ENCODE data around the gene WDFY4.

WDFY4 gene

DNA sequence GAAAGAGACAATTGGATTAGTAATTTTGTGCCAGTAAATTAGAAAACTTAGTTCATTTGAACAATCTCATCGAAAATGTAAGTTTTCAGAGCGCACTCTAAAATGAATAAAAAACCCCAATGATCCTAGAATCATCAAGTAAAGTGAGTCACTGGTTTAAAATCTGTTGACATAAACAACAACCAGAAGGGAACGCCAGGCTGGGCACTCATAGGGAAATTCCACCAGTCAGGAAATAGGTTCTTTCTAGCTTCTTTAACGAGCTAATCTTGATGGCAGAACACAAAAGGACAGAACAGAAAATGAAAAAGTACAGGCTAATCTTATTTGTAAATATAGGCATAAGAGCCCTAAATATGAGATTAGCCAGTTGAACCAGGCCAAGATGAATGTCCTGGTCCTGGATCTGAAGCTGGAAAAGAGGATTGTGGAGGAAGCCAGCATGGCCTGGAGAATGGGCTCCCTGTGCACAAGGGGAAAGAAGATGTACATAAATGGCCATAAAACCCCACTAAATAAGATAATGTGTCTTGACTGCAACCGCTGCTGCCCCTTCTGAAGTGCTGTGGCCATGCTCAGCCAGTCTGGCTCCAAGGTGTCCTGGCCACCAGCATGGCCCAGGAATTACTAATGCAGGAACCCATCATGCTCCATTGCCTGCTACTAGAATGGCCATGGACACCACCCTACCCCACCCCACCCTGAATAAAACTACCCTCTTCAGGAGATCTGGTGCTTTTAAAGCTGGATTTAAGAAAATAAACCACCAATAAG, 114.0 kb downstream of the WDFY4 start:
- no peak overlapping the region for H3K9ac ChIP-seq (ENCODE audit: low read depth, low read length)
- H3K27me3 ChIP-seq (ENCODE audit: control insufficient read depth, insufficient read depth, low read length) = no peaks in the 10 kb centered on the region
- H3K9me3 ChIP-seq (ENCODE audit: control insufficient read depth, insufficient read depth, low read length) = no peaks in the 10 kb centered on the region
- no peak overlapping the region for H3K4me3 ChIP-seq (ENCODE audit: low read depth, low read length)
- H3K4me1 ChIP-seq (ENCODE audit: control insufficient read depth, insufficient read depth, low read length) = no peaks in the 10 kb centered on the region
- H3K36me3 ChIP-seq (ENCODE audit: control insufficient read depth, insufficient read depth, low read length) = no peaks in the 10 kb centered on the region

DNA sequence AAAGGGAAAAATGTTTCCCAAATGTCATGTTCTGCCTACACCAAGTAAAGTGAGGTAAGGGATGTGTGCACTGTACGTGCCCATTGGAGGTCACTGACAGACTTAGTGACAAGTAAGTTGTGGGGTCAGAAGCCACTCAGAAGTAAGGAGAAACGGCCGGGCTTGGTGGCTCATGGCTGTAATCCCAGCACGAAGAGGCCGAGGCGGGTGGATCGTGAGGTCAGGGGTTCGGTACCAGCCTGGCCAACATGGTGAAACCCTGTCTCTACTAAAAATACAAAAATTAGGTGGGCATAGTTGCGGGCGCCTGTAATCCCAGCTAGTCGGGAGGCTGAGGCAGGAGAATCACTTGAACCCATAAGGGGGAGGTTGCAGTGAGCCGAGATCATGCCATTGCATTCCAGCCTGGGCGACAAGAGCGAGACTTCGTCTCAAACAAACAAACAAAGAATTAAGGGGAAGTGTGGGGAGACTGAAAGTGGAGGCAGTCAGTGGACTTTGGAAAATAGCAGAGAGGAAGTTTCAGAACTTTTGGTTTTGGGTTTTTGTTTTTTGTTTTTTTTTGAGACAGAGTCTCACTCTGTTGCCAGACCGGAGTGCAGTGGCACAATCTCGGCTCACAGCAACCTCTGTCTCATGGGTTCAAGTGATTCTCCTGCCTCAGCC, 114.8 kb downstream of the WDFY4 start:
- no peaks in the 10 kb centered on the region for H3K9me3 ChIP-seq (ENCODE audit: control insufficient read depth, insufficient read depth, low read length)
- H3K9ac ChIP-seq (ENCODE audit: low read depth, low read length) = no peak overlapping the region
- no peaks in the 10 kb centered on the region for H3K27me3 ChIP-seq (ENCODE audit: control insufficient read depth, insufficient read depth, low read length)
- no peaks in the 10 kb centered on the region for H3K36me3 ChIP-seq (ENCODE audit: control insufficient read depth, insufficient read depth, low read length)
- no peaks in the 10 kb centered on the region for H3K4me1 ChIP-seq (ENCODE audit: control insufficient read depth, insufficient read depth, low read length)
- no peak overlapping the region for H3K4me3 ChIP-seq (ENCODE audit: low read depth, low read length)

DNA sequence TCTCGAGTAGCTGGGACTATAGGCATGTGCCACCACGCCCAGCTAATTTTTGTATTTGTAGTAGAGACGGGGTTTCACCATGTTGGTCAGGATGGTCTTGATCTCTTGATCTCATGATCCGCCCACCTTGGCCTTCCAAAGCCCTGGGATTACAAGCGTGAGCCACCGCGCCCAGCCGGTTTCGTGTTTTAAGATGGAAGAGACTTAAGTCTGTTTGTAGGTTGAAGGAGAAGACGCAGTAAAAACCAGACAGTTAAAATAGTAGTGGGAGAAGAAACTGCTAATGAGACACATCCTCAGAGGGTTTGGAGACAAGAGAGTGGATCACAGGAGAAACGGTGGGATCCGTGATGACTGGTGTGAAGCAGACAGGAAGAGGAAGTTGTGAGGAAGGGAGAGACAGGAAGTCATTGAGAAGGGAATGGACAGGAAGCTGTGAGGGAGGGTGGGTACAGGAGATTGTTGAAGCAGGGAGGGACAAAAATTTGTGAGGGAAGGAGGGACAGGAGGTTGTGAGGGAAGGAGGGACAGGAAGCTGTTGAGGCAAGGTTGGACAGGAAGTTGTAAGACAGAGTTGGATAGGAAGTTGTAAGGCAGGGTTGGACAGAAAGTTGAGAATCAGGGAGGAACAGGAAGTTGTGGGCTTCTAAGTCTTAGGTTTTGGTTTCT, 115.5 kb downstream of the WDFY4 start:
- H3K9ac ChIP-seq (ENCODE audit: low read depth, low read length) = no peak overlapping the region
- no peak overlapping the region for H3K4me3 ChIP-seq (ENCODE audit: low read depth, low read length)
- no peaks in the 10 kb centered on the region for H3K9me3 ChIP-seq (ENCODE audit: control insufficient read depth, insufficient read depth, low read length)
- no peaks in the 10 kb centered on the region for H3K4me1 ChIP-seq (ENCODE audit: control insufficient read depth, insufficient read depth, low read length)
- H3K36me3 ChIP-seq (ENCODE audit: control insufficient read depth, insufficient read depth, low read length) = no peaks in the 10 kb centered on the region
- no peaks in the 10 kb centered on the region for H3K27me3 ChIP-seq (ENCODE audit: control insufficient read depth, insufficient read depth, low read length)

DNA sequence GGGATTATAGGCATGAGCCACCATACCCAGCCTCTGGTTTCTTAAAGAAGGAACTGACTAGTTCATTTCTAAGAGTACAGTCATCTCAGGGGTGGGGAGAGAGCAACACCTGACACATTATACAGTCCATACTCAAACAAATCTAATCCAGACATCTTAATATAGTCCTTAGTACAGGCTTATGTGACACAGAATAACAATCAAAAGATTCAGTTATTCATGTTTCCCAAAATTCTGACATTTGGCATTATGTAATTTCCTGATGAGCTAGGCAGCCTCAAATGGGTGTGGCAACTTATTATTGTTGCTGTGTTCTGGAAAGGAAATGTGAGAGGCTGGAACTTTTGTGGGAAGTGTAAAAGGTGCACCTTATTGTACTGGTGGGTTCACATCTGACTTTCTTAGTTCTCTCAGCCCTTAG, 116.3 kb downstream of the WDFY4 start:
- Histone ChIP-seq H3K4me1 (ENCODE audit: control insufficient read depth, insufficient read depth, low read length) (no peaks in the 10 kb centered on the region), H3K27me3 (ENCODE audit: control insufficient read depth, insufficient read depth, low read length) (no peaks in the 10 kb centered on the region), H3K9me3 (ENCODE audit: control insufficient read depth, insufficient read depth, low read length) (no peaks in the 10 kb centered on the region), H3K9ac (ENCODE audit: low read depth, low read length) (no peak overlapping the region), H3K36me3 (ENCODE audit: control insufficient read depth, insufficient read depth, low read length) (no peaks in the 10 kb centered on the region), H3K4me3 (ENCODE audit: low read depth, low read length) (no peak overlapping the region)

DNA sequence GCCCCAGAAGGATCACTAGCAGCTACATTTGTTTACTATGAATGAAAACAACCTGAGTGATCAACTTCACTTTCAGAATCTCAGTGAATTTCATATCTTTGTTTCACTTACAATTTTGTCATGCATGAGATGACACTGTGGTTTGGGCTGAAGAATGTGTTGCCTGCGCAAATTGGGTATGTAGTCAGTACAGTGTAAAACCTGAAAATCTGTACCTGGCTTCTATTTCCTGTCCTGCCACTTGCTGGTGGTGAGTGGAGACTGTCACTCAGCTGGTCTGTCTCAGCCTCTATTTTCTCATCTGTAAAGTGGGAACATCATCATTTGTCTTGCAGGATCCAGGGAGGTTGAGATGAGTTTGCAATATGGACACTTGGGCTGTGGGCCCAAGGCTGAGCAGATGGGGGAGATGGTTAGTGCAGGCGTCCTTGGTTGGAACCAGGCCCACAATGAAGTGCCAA, 118.0 kb downstream of the WDFY4 start:
- H3K36me3 ChIP-seq (ENCODE audit: control insufficient read depth, insufficient read depth, low read length) = no peaks in the 10 kb centered on the region

DNA sequence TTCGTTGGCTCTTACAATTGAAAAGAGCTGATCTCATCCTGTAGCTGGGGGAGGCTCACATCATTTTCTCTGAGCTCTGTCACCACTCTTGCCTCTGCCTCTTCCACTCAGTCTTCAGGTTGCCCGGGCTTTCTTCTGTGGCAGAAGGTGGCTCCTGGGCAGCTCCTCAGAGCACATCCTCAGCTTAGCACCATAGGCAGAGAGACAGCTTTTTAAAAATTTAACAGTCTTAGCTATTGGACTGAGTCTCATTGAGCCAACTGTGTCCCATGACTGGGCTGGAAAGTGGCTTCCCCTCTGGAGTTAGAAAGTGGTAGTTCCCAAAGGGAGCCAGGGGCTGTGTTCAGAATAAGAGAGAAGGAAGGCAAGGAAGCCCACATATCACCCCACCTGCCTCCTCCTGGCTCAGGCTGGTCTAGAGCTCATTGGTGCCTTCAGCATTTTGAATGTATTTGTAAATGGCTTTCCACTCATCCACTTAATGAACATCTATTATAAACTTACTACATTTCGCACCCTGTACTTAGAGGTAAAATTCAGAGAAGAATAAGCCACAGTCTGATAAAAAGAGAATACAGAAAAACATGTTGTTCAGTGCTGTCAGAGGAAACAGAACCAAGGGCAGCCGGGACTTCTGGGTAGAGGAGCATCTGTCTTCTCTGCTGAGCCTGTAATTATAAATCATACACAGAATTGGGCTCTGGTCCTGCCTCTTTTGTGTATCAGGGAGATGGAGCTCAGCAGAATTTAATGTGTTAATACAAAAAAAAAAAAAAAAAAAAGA, 119.3 kb downstream of the WDFY4 start:
- Histone ChIP-seq H3K4me3 (ENCODE audit: low read depth, low read length) (no peak overlapping the region), H3K27me3 (ENCODE audit: control insufficient read depth, insufficient read depth, low read length) (no peaks in the 10 kb centered on the region), H3K9me3 (ENCODE audit: control insufficient read depth, insufficient read depth, low read length) (no peaks in the 10 kb centered on the region), H3K4me1 (ENCODE audit: control insufficient read depth, insufficient read depth, low read length) (no peaks in the 10 kb centered on the region), H3K9ac (ENCODE audit: low read depth, low read length) (no peak overlapping the region), H3K36me3 (ENCODE audit: control insufficient read depth, insufficient read depth, low read length) (no peaks in the 10 kb centered on the region)

More for the DNA sequence above, 118.0 kb downstream of the WDFY4 start:
- H3K27me3 ChIP-seq (ENCODE audit: control insufficient read depth, insufficient read depth, low read length) = no peaks in the 10 kb centered on the region
- no peaks in the 10 kb centered on the region for H3K9me3 ChIP-seq (ENCODE audit: control insufficient read depth, insufficient read depth, low read length)
- H3K4me3 ChIP-seq (ENCODE audit: low read depth, low read length) = no peak overlapping the region
- no peaks in the 10 kb centered on the region for H3K4me1 ChIP-seq (ENCODE audit: control insufficient read depth, insufficient read depth, low read length)
- H3K9ac ChIP-seq (ENCODE audit: low read depth, low read length) = no peak overlapping the region

DNA sequence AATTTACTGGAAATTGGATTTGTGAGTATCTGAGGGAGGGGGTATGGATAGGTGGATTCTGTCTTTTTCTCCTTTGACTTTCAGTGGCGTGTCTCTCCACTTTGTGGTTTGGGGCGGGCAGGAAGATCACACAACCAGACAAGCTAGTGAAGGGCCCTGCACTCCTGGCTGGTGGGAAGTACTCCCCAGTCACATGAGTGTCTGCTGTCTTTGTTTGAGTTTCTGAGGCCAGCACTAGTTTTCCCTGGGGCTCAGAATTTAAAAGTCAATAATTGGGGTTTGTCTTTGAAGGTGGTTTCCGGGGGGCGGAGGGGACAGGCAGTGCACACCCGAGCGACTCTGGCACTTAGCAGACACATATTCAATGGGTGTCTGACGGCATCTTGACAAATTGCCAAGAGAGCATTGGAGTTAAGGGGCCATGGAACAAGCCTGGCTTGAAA, 120.1 kb downstream of the WDFY4 start:
- no peaks in the 10 kb centered on the region for H3K9me3 ChIP-seq (ENCODE audit: control insufficient read depth, insufficient read depth, low read length)
- H3K36me3 ChIP-seq (ENCODE audit: control insufficient read depth, insufficient read depth, low read length) = no peaks in the 10 kb centered on the region
- no peaks in the 10 kb centered on the region for H3K27me3 ChIP-seq (ENCODE audit: control insufficient read depth, insufficient read depth, low read length)
- no peaks in the 10 kb centered on the region for H3K4me1 ChIP-seq (ENCODE audit: control insufficient read depth, insufficient read depth, low read length)
- H3K9ac ChIP-seq (ENCODE audit: low read depth, low read length) = no peak overlapping the region
- no peak overlapping the region for H3K4me3 ChIP-seq (ENCODE audit: low read depth, low read length)

DNA sequence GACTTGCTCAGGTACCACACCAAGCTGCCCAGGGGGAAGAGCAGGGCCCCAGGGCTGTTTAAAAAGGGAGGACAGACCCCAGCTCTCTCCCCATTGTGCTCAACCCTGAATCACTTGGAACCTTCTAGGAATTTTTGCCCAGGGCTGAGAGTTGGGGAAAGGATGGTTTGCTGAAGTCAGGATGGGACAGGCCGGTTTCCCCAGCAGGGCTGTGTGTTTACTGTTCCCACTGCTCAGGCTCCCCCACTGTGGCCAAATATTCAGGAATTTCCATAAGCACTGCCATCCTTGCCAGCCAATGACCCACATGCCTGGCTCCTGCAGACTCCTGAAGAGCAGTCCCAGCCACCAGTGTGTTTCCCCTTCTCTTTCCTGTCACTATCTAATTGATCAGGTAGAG, 120.7 kb downstream of the WDFY4 start:
- Histone ChIP-seq H3K4me3 (ENCODE audit: low read depth, low read length) (no peak overlapping the region), H3K36me3 (ENCODE audit: control insufficient read depth, insufficient read depth, low read length) (no peaks in the 10 kb centered on the region), H3K9me3 (ENCODE audit: control insufficient read depth, insufficient read depth, low read length) (no peaks in the 10 kb centered on the region), H3K4me1 (ENCODE audit: control insufficient read depth, insufficient read depth, low read length) (no peaks in the 10 kb centered on the region), H3K9ac (ENCODE audit: low read depth, low read length) (no peak overlapping the region), H3K27me3 (ENCODE audit: control insufficient read depth, insufficient read depth, low read length) (no peaks in the 10 kb centered on the region)

DNA sequence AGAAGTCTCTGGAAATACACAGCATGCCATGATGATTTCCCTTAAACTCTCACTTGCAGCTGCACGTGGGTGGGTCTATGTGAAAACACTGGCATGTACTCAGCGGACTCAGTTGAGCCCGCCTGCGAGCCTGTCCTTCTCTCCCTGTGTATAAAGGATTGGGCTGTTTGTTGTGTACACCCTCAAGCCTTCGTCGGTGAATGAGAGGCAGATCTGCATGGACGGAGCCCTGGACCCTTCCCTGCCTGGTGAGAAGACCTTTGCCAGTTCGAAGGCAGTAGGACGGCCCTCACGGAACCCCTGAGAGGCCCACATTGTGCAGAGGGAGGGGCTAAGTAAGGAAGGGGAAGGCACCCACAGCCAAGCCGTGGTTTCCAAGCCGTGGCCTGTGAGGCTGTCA, 121.2 kb downstream of the WDFY4 start:
- Histone ChIP-seq H3K9me3 (ENCODE audit: control insufficient read depth, insufficient read depth, low read length) (no peaks in the 10 kb centered on the region), H3K4me3 (ENCODE audit: low read depth, low read length) (no peak overlapping the region), H3K27me3 (ENCODE audit: control insufficient read depth, insufficient read depth, low read length) (no peaks in the 10 kb centered on the region), H3K4me1 (ENCODE audit: control insufficient read depth, insufficient read depth, low read length) (no peaks in the 10 kb centered on the region), H3K36me3 (ENCODE audit: control insufficient read depth, insufficient read depth, low read length) (no peaks in the 10 kb centered on the region), H3K9ac (ENCODE audit: low read depth, low read length) (no peak overlapping the region)

DNA sequence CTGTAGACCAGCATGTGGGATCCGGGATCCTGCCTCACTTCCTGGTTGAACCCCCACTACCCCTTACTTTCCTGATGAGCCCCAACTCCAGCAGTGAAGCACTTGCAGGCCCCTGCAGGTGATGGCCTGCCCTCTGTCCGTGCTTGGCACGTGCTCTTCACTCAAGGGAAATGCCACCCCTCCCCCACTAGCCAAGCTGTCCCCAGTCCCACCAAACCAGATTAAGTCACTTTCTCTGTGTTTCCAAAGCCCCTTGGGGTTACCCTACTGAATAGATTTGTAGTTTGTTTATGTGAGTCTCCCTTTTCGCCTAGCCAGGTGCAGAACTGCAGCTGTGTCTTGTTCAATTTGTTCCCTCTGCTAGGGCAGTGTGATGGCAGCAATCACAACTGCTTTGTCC, 121.7 kb downstream of the WDFY4 start:
- Histone ChIP-seq H3K27me3 (ENCODE audit: control insufficient read depth, insufficient read depth, low read length) (no peaks in the 10 kb centered on the region), H3K9me3 (ENCODE audit: control insufficient read depth, insufficient read depth, low read length) (no peaks in the 10 kb centered on the region), H3K4me3 (ENCODE audit: low read depth, low read length) (no peak overlapping the region), H3K4me1 (ENCODE audit: control insufficient read depth, insufficient read depth, low read length) (no peaks in the 10 kb centered on the region), H3K36me3 (ENCODE audit: control insufficient read depth, insufficient read depth, low read length) (no peaks in the 10 kb centered on the region), H3K9ac (ENCODE audit: low read depth, low read length) (no peak overlapping the region)

DNA sequence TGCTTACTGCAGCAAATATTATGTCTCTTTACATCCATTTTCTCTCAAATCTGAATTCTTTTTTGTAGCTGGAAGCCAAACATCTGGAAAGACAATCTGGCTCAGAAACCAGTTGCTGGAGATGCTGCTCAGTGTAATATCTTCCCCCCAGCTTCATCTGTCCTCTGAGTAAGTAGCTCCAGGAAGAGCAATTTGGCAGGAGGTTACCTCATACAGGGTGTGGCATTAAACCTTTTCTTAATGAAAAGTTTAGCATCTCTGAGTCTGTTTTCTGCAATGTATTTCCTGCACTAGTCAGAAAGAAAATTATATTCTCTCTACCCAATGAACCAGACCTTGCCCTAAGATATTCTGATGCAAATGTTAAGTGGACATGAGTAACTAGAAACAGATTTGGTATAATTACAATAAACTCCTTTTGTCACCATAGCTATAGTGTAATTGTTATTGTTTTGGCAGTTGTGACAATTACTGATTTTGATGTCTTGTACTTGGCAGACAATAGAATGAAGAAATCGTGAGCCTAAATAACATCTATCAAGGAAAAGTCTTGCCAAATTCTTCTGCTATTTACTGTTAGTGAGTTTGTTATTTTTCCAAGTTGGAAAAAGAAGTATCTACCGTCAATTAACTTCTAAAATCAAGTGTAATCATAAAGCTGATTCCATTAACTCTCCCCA, 123.3 kb downstream of the WDFY4 start:
- Histone ChIP-seq H3K36me3 (ENCODE audit: control insufficient read depth, insufficient read depth, low read length) (no peaks in the 10 kb centered on the region), H3K9ac (ENCODE audit: low read depth, low read length) (no peak overlapping the region), H3K27me3 (ENCODE audit: control insufficient read depth, insufficient read depth, low read length) (peaks cover 5% of the 10 kb centered on the region), H3K4me3 (ENCODE audit: low read depth, low read length) (no peak overlapping the region), H3K9me3 (ENCODE audit: control insufficient read depth, insufficient read depth, low read length) (no peaks in the 10 kb centered on the region), H3K4me1 (ENCODE audit: control insufficient read depth, insufficient read depth, low read length) (no peaks in the 10 kb centered on the region)

Data from iPS-15b (cell line).